Activated naive CD8-positive, alpha-beta T cell treated with anti-CD3 and anti-CD28 coated beads for 36 hours (primary cell): Measurements from ENCODE around the gene HRK. TPM values are rescaled to one million over a fixed set of nuclear protein-coding genes. Genes with fewer than 3 reads are reported as not detected.

Experiments used
- DNase-seq: peaks from one replicate; pipeline ENCODE4 v3.0.0; 2021
- H3K27ac Mint-ChIP-seq: one replicate; pipeline ENCODE4 v1.8.0; 2022; ENCODE audit warnings: mild to moderate bottlenecking, moderate library complexity, mixed read lengths
- H3K27me3 Mint-ChIP-seq: one replicate; pipeline ENCODE4 v1.8.0; 2022; ENCODE audit warnings: mild to moderate bottlenecking, mixed read lengths
- H3K36me3 Mint-ChIP-seq: one replicate; pipeline ENCODE4 v1.8.0; 2021; ENCODE audit warnings: mild to moderate bottlenecking, mixed read lengths
- H3K4me1 Mint-ChIP-seq: one replicate; pipeline ENCODE4 v1.8.0; 2021; ENCODE audit warnings: mixed read lengths
- H3K4me3 Mint-ChIP-seq: one replicate; pipeline ENCODE4 v1.8.0; 2022; ENCODE audit warnings: mild to moderate bottlenecking, moderate library complexity, mixed read lengths
- H3K9me3 Mint-ChIP-seq: one replicate; pipeline ENCODE4 v1.8.0; 2022; ENCODE audit warnings: mixed read lengths
- total RNA-seq, 2 experiments: library from RNA; stranded (reverse); gene quantifications; one replicate each; pipeline ENCODE4 v1.2.3, GENCODE V29; 2021

Gene HRK
- total RNA-seq, result not detected

GRCh38 chr12:116881325-116881876 is at the start of gene HRK:
Gene HRK, minus strand, starts transcription at chr12:116881441. Its CDS starts 134 bp downstream, at chr12:116881307.
- peaks cover 77% of the 10 kb centered on the region for H3K27me3 Mint-ChIP-seq
- H3K36me3 Mint-ChIP-seq, result no peaks in the 10 kb centered on the region
- H3K9me3 Mint-ChIP-seq, result no peaks in the 10 kb centered on the region
- peaks cover 25% of the 10 kb centered on the region for H3K4me1 Mint-ChIP-seq
- H3K27ac Mint-ChIP-seq, result no peak within 1 kb of the TSS
- DNase-seq, result no peak
- peak within 1 kb of the TSS; percentile 81 for H3K4me3 Mint-ChIP-seq

- DNase-seq, result no peak
- Mint-ChIP-seq H3K4me3 (no peak overlapping the region), H3K9me3 (no peaks in the 10 kb centered on the region), H3K27me3 (no peaks in the 10 kb centered on the region), H3K4me1 (peaks cover 34% of the 10 kb centered on the region), H3K27ac (no peak overlapping the region), H3K36me3 (peaks cover 40% of the 10 kb centered on the region)
Measured at GRCh38 chr12:116929885-116930284, 48.6 kb upstream of the HRK start.

- H3K27me3 Mint-ChIP-seq, result no peaks in the 10 kb centered on the region
- H3K9me3 Mint-ChIP-seq, result no peaks in the 10 kb centered on the region
- H3K4me3 Mint-ChIP-seq, result no peak overlapping the region
- H3K36me3 Mint-ChIP-seq, result peaks cover 35% of the 10 kb centered on the region
- peaks cover 44% of the 10 kb centered on the region for H3K4me1 Mint-ChIP-seq
- no peak overlapping the region for H3K27ac Mint-ChIP-seq
- DNase-seq, result no peak
Measured at GRCh38 chr12:116928504-116928903, 47.3 kb upstream of the HRK start.

- Mint-ChIP-seq H3K27ac (no peak overlapping the region), H3K36me3 (peaks cover 35% of the 10 kb centered on the region), H3K9me3 (no peaks in the 10 kb centered on the region), H3K27me3 (no peaks in the 10 kb centered on the region), H3K4me1 (peaks cover 51% of the 10 kb centered on the region), H3K4me3 (no peak overlapping the region)
- no peak for DNase-seq
Measured at GRCh38 chr12:116927244-116927940, 46.2 kb upstream of the HRK start.

- Mint-ChIP-seq H3K4me1 (peaks cover 57% of the 10 kb centered on the region), H3K27me3 (no peaks in the 10 kb centered on the region), H3K27ac (no peak overlapping the region), H3K4me3 (no peak overlapping the region), H3K9me3 (no peaks in the 10 kb centered on the region), H3K36me3 (peaks cover 29% of the 10 kb centered on the region)
- DNase-seq, result no peak
Measured at GRCh38 chr12:116926283-116927243, 45.3 kb upstream of the HRK start.

- H3K36me3 Mint-ChIP-seq, result peaks cover 29% of the 10 kb centered on the region
- peak overlapping the region; percentile 87 for H3K27ac Mint-ChIP-seq
- no peaks in the 10 kb centered on the region for H3K27me3 Mint-ChIP-seq
- H3K4me1 Mint-ChIP-seq, result peaks cover 74% of the 10 kb centered on the region
- no peaks in the 10 kb centered on the region for H3K9me3 Mint-ChIP-seq
- H3K4me3 Mint-ChIP-seq, result peak overlapping the region; percentile 53
- DNase-seq, result peak; percentile 62
Measured at GRCh38 chr12:116924558-116925453, 43.6 kb upstream of the HRK start.

- Mint-ChIP-seq H3K4me3 (peak overlapping the region; percentile 44), H3K27ac (peak overlapping the region; percentile 77)
Measured at GRCh38 chr12:116922194-116922897, 41.1 kb upstream of the HRK start.

GRCh38 chr12:116920939-116921338 is 39.7 kb upstream of the HRK start:
- no peaks in the 10 kb centered on the region for H3K27me3 Mint-ChIP-seq
- peaks cover 79% of the 10 kb centered on the region for H3K4me1 Mint-ChIP-seq
- DNase-seq, result peak; percentile 10
- H3K4me3 Mint-ChIP-seq, result no peak overlapping the region
- H3K9me3 Mint-ChIP-seq, result no peaks in the 10 kb centered on the region
- H3K27ac Mint-ChIP-seq, result no peak overlapping the region
- H3K36me3 Mint-ChIP-seq, result peaks cover 25% of the 10 kb centered on the region

More at GRCh38 chr12:116922194-116922897, 41.1 kb upstream of the HRK start:
- Mint-ChIP-seq H3K4me1 (peaks cover 81% of the 10 kb centered on the region), H3K9me3 (no peaks in the 10 kb centered on the region), H3K27me3 (no peaks in the 10 kb centered on the region), H3K36me3 (peaks cover 26% of the 10 kb centered on the region)
- no peak for DNase-seq

- Mint-ChIP-seq H3K27ac (no peak overlapping the region), H3K27me3 (no peaks in the 10 kb centered on the region), H3K36me3 (peaks cover 36% of the 10 kb centered on the region), H3K4me3 (no peak overlapping the region), H3K4me1 (peaks cover 71% of the 10 kb centered on the region), H3K9me3 (no peaks in the 10 kb centered on the region)
- no peak for DNase-seq
Measured at GRCh38 chr12:116919706-116920485, 38.7 kb upstream of the HRK start.

GRCh38 chr12:116919247-116919661 is 38.0 kb upstream of the HRK start:
- no peak overlapping the region for H3K27ac Mint-ChIP-seq
- no peaks in the 10 kb centered on the region for H3K9me3 Mint-ChIP-seq
- no peak overlapping the region for H3K4me3 Mint-ChIP-seq
- H3K36me3 Mint-ChIP-seq, result peaks cover 38% of the 10 kb centered on the region
- no peaks in the 10 kb centered on the region for H3K27me3 Mint-ChIP-seq
- peaks cover 65% of the 10 kb centered on the region for H3K4me1 Mint-ChIP-seq
- DNase-seq, result no peak

GRCh38 chr12:116918464-116918863 is 37.2 kb upstream of the HRK start:
- Mint-ChIP-seq H3K36me3 (peaks cover 46% of the 10 kb centered on the region), H3K4me3 (no peak overlapping the region), H3K27ac (no peak overlapping the region), H3K9me3 (no peaks in the 10 kb centered on the region), H3K27me3 (no peaks in the 10 kb centered on the region), H3K4me1 (peaks cover 64% of the 10 kb centered on the region)
- DNase-seq, result no peak

- Mint-ChIP-seq H3K9me3 (no peaks in the 10 kb centered on the region), H3K4me1 (peaks cover 60% of the 10 kb centered on the region), H3K4me3 (no peak overlapping the region), H3K36me3 (peaks cover 48% of the 10 kb centered on the region), H3K27ac (no peak overlapping the region), H3K27me3 (no peaks in the 10 kb centered on the region)
- DNase-seq, result peak; percentile 40
Measured at GRCh38 chr12:116916714-116917114, 35.5 kb upstream of the HRK start.

- no peak for DNase-seq
- no peak overlapping the region for H3K4me3 Mint-ChIP-seq
- H3K4me1 Mint-ChIP-seq, result peaks cover 59% of the 10 kb centered on the region
- H3K9me3 Mint-ChIP-seq, result no peaks in the 10 kb centered on the region
- H3K27ac Mint-ChIP-seq, result no peak overlapping the region
- peaks cover 52% of the 10 kb centered on the region for H3K36me3 Mint-ChIP-seq
- no peaks in the 10 kb centered on the region for H3K27me3 Mint-ChIP-seq
Measured at GRCh38 chr12:116916122-116916521, 34.9 kb upstream of the HRK start.
